Measurements from ENCODE around the gene METRN.

DNA sequence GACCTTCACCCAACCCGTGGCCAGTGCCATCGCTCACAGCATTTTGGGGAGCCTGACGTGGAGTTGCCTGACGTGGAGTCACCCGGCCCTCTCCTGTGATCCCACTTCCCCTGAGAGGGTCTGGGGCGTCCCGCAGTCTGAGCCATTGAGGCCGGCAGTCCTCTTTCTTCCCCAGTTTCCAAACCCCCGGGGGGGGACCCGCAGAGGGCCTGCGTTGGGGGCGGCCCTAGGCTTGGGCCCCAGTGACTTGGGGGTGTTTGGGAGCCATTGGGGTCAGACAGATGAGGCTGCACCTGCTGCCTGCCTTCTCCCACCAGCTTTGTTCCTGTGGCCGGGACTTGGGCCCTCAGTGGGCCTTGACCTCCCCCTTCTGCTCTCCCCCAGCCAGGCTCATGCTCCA is 45.3 kb upstream of the METRN start:
- TF ChIP-seq, protein P1, sequence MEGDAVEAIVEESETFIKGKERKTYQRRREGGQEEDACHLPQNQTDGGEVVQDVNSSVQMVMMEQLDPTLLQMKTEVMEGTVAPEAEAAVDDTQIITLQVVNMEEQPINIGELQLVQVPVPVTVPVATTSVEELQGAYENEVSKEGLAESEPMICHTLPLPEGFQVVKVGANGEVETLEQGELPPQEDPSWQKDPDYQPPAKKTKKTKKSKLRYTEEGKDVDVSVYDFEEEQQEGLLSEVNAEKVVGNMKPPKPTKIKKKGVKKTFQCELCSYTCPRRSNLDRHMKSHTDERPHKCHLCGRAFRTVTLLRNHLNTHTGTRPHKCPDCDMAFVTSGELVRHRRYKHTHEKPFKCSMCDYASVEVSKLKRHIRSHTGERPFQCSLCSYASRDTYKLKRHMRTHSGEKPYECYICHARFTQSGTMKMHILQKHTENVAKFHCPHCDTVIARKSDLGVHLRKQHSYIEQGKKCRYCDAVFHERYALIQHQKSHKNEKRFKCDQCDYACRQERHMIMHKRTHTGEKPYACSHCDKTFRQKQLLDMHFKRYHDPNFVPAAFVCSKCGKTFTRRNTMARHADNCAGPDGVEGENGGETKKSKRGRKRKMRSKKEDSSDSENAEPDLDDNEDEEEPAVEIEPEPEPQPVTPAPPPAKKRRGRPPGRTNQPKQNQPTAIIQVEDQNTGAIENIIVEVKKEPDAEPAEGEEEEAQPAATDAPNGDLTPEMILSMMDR (IDR thresholded peaks at IDR 0.05) = no peak
- TF ChIP-seq POLR2A (IDR thresholded peaks at IDR 0.05) = no peak

All from body of pancreas (tissue), 4 donors.